Body of pancreas (tissue), 4 donors: ENCODE results near the gene MAPK8IP1. TPM values are rescaled to one million over a fixed set of nuclear protein-coding genes. Genes with fewer than 3 reads are reported as not detected.
A peak's percentile ranks its signal among the peaks of the same experiment; 100 is the strongest.

Experiments used
- ATAC-seq: fragments of 150-250 bp; one replicate; pipeline ENCODE4 v1.9.1; 2016
- DNase-seq, 4 donors: peaks; one replicate each; pipeline ENCODE4 v3.0.0-alpha.2; 2019
- H3K27ac ChIP-seq, 4 donors: fragments of 200-600 bp; sonication (generic); 1 replicate in 3 of 4; 2 replicates in 1 of 4; pipeline versions ENCODE4 v1.5.1 to v1.6.1; 2016 to 2019; ENCODE audit warnings: mild to moderate bottlenecking in 1 of 4, mixed read lengths in 1 of 4, moderate library complexity in 1 of 4
- H3K27me3 ChIP-seq, 2 donors: fragments of 200-600 bp; sonication (generic); one replicate each; pipeline ENCODE4 v1.6.0; 2016; ENCODE audit warnings: mild to moderate bottlenecking in 1 of 2
- H3K36me3 ChIP-seq, 2 donors: fragments of 200-600 bp; sonication (generic); replicated peaks in 1 of 2; 2 replicates each; pipeline ENCODE4 v1.5.1; 2016; ENCODE audit warnings: low read depth in 2 of 2; ENCODE audit not compliant: insufficient read depth in 1 of 2
- H3K4me1 ChIP-seq: fragments of 200-600 bp; sonication (generic); one replicate; pipeline ENCODE4 v1.6.0; 2016
- H3K4me3 ChIP-seq, 2 donors: fragments of 200-600 bp; sonication (generic); 1 replicate in 1 of 2; 2 replicates in 1 of 2; pipeline ENCODE4 v1.5.1; 2016 to 2019
- H3K9me3 ChIP-seq, 3 donors: fragments of 200-600 bp; sonication (generic); 1 replicate in 2 of 3; 2 replicates in 1 of 3; pipeline ENCODE4 v1.5.1; 2016
- POLR2A ChIP-seq, 3 donors: fragments of 450-650 bp; IDR thresholded peaks; one replicate each; pipeline ENCODE4 v1.6.1; 2016; ENCODE audit warnings: antibody characterized with exemption in 3 of 3, mild to moderate bottlenecking in 2 of 3
- WGBS, 2 donors: methylation state at CpG; one replicate each; pipeline ENCODE4 v1.1.5; 2017; 5-methylcytosine and 5-hydroxymethylcytosine counted together
- intact Hi-C: fragments of 100-400 bp; cut with DNase I; formaldehyde crosslinking; loops from one replicate; pipeline ENCODE4 v1.15.1; 2023
- total RNA-seq, 2 donors: library from RNA; depleted of rRNA; stranded (reverse); fragments of >200 nt; gene quantifications; one replicate each; pipeline ENCODE4 v1.1.0, GENCODE V29; 2016
- TF ChIP-seq, protein P1 (sequence below), 7 experiments: fragments of 450-650 bp in 4 of 7; fragments of 200-600 bp in 3 of 7; sonication (generic) in 3 of 7; IDR thresholded peaks; one replicate each; pipeline ENCODE4 v1.5.1; 2016 to 2019; ENCODE audit warnings: antibody characterized with exemption in 7 of 7

The MAPK8IP1 gene
- total RNA-seq, 2 donors from 2014 or later: 23.7 to 32.4 TPM

DNA sequence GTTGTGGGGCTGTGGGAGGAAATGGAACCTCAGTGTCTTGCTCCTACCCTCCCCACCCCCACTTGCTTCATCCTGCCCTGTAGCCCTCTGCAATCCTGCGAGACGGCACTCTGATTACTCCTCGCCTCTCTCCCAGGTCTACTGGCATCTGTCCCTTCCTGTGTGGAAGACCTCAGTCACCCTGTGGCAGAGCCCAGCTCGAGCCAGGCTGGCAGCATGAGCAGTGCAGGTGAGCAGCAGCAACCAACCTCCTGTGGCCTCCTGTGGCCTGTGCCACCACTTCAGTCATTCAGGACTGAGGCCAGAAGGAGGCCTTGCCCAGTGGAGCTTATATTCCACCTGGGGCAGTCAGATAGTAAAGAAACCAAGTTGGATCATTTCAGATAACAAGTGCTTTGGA lies 14.7 kb upstream of the MAPK8IP1 start:
- TF ChIP-seq POLR2A (IDR thresholded peaks at IDR 0.05): no peak
- TF ChIP-seq, protein P1, sequence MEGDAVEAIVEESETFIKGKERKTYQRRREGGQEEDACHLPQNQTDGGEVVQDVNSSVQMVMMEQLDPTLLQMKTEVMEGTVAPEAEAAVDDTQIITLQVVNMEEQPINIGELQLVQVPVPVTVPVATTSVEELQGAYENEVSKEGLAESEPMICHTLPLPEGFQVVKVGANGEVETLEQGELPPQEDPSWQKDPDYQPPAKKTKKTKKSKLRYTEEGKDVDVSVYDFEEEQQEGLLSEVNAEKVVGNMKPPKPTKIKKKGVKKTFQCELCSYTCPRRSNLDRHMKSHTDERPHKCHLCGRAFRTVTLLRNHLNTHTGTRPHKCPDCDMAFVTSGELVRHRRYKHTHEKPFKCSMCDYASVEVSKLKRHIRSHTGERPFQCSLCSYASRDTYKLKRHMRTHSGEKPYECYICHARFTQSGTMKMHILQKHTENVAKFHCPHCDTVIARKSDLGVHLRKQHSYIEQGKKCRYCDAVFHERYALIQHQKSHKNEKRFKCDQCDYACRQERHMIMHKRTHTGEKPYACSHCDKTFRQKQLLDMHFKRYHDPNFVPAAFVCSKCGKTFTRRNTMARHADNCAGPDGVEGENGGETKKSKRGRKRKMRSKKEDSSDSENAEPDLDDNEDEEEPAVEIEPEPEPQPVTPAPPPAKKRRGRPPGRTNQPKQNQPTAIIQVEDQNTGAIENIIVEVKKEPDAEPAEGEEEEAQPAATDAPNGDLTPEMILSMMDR (IDR thresholded peaks at IDR 0.05): no peak
- intact Hi-C loops: loop anchor here (10.0 kb wide), 1 partner anchor 134 kb away; no protein-coding TSS in a partner anchor
- 84 to 94% methylated on average over 4 of the region's 4 CpGs for WGBS, 2 donors
- Histone ChIP-seq H3K36me3 (peaks cover 24 to 38% of the 10 kb centered on the region in 2 donors), H3K27ac (no peak overlapping the region), H3K4me3 (no peak overlapping the region), H3K9me3 (no peaks in the 10 kb centered on the region), H3K27me3 (no peaks in the 10 kb centered on the region), H3K4me1 (no peaks in the 10 kb centered on the region)
- ATAC-seq (no peak), DNase-seq (no peak)

DNA sequence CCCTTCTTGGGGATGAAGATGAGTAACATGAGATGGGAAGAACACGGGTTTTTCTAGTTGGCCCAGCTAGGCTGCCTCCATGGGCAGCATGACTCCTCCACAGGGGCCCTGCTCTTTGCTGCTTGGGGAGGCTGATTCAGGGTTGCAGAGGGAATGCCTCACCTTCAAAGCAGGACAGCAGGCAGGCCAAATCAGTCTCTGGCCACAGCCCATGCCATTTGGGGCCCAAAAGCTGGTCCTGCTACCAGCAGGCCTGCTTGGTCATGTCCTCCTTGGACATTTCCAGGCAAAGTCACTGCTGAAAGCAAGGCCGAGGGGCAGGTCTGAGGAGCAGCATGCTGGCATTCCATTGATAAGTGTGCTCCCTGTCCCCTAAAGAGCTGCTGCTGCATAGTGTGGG lies 13.8 kb upstream of the MAPK8IP1 start:
- no peaks in the 10 kb centered on the region for H3K9me3 ChIP-seq
- no peak overlapping the region for H3K4me3 ChIP-seq
- ATAC-seq: no peak
- H3K27ac ChIP-seq: no peak overlapping the region
- H3K27me3 ChIP-seq: no peaks in the 10 kb centered on the region
- TF ChIP-seq POLR2A (IDR thresholded peaks at IDR 0.05): no peak
- TF ChIP-seq, protein P1 (IDR thresholded peaks at IDR 0.05): no peak
- intact Hi-C loops: loop anchor here (10.0 kb wide), 1 partner anchor 133 kb away; no protein-coding TSS in a partner anchor
- H3K4me1 ChIP-seq: no peaks in the 10 kb centered on the region
- WGBS, 2 donors: 60 to 86% methylated on average over 1 to 2 of the region's 2 CpGs
- peaks cover 24 to 38% of the 10 kb centered on the region in 2 donors for H3K36me3 ChIP-seq
- no peak for DNase-seq

DNA sequence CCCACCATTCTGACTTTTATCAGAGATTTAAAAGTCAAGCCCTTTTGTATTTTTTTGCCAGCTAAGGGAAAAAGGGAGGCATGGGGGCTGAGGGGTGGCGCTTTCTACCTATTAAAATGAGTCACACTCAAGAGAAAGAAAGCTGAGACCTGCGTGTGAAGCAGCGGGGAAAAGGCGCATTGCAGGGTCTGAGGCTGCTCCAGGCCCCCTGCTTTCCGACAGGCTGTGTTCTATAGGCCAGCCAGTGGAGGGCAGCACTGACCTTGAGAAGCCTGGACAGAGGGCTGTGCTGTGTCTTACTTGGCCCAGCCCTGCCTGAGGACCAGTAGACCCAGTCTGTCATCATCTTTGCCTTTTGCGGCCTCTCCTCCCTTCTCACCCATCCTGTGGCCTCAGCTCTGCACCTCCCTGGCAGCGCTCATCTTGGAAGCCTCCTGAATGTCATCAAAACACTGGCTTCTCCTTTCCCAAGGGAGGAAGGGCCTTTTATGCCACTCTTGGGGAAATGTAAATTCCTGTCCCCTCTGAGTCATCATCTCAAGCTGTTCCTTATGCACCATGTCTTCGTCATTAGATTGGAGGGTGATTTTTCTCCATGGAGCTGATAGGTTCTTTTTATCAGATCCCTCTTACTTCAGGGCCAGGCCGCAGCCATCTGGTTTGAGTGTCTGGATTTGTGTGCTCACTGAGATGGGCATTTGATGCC lies 12.6 kb upstream of the MAPK8IP1 start:
- Histone ChIP-seq H3K4me1 (no peaks in the 10 kb centered on the region), H3K27ac (no peak overlapping the region), H3K36me3 (peaks cover 24 to 37% of the 10 kb centered on the region in 2 donors), H3K9me3 (no peaks in the 10 kb centered on the region), H3K4me3 (no peak overlapping the region), H3K27me3 (no peaks in the 10 kb centered on the region)
- 69% methylated on average over 9 of the region's 9 CpGs for WGBS, 2 donors
- ATAC-seq (peak; percentile 78), DNase-seq (peak; percentile 54 to 70 (median 66))
- intact Hi-C loops: loop anchor here (10.0 kb wide), 1 partner anchor 132 kb away; no protein-coding TSS in a partner anchor
- TF ChIP-seq, protein P1 (IDR thresholded peaks at IDR 0.05): peak; percentile 38 to 68 (median 56)
- TF ChIP-seq POLR2A (IDR thresholded peaks at IDR 0.05): no peak

DNA sequence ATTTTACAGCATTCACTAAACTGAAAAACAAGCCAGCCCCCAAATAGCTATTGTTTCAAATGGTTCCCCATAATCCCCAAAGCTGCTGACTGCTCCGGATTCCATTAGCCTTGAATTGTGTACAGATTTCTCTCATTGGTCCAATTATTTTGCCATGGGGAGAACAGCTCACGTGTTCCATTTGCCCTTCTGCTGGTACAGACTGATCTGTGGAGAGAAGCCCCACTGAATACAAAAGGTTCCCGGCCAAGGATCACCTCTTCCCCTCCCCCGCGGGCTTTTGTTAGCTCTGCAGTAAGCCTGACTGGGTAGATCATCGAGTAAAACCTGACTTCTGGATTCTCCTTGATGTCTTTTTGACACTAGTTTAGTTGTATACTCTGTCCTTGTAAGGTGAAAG lies 9.1 kb upstream of the MAPK8IP1 start:
- DNase-seq: no peak
- intact Hi-C loops: loop anchor here (10.0 kb wide), 1 partner anchor 128 kb away; no protein-coding TSS in a partner anchor
- no peak for ATAC-seq
- TF ChIP-seq, protein P1 (IDR thresholded peaks at IDR 0.05): no peak
- TF ChIP-seq POLR2A (IDR thresholded peaks at IDR 0.05): no peak
- no peak overlapping the region for H3K27ac ChIP-seq
- no peaks in the 10 kb centered on the region for H3K4me1 ChIP-seq
- H3K9me3 ChIP-seq: no peaks in the 10 kb centered on the region
- no peaks in the 10 kb centered on the region for H3K27me3 ChIP-seq
- WGBS, 2 donors: 59 to 69% methylated on average over 6 of the region's 6 CpGs
- H3K36me3 ChIP-seq: peaks cover 6 to 20% of the 10 kb centered on the region in 2 donors
- H3K4me3 ChIP-seq: no peak overlapping the region
